Measurements from ENCODE around the gene KAZN.

The KAZN gene

DNA sequence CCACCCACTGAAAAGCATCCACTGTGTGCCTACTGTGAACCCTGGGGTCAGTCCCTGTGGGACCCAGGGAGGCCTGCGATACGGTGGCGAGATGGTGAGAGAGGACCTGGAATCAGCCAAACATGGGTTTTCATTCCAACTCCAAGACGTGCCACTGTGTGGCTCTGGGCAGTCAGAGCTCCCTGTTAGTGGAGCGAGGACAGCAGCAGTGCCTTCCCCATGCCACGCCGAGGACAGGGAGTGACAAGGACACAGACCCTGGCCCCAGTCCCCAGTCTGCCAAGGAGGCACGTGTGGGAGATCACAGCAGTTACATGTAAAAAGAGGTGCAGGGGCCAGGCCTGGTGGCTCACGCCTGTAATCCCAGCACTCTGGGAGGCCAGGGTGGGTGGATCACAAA, 504.2 kb downstream of the KAZN start:
- no peak for DNase-seq

DNA sequence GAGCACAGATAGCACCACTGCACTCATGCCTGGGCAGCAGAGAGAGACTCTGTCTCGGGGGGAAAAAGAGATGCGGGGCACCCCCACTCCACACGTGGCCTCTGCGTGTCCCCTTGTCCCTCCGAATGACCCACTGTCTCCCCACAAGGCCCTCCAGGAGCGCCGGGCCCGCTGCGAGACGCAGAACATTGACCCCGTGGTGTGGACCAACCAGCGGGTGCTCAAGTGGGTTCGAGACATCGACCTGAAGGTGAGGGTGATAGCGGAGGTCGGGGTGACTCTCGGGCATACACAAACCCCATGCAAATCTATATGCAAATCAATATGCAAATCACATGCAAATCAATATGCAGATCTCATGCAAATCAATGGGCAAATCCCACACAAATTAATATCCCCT, 504.7 kb downstream of the KAZN start:
- DNase-seq = no peak

DNA sequence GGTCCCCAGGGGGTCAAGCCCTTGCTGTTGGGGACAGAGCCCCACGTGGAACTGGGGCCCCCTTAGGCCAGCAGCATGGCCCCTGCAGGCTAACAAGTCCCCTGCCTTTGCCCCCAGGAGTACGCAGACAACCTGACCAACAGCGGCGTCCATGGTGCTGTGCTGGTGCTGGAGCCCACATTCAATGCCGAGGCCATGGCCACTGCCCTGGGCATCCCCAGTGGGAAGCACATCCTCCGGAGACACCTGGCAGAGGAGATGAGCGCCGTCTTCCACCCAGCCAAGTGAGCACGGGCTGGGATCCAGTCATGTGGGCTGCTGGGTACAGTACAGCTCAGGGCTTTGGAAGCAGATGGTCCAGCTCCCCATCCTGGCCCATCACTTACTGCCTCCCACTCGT, 505.4 kb downstream of the KAZN start:
- no peak for DNase-seq

- DNase-seq = no peak
Observed at GRCh38 chr1:15104768-15105167, 506.3 kb downstream of the KAZN start.

- DNase-seq = no peak
Observed at GRCh38 chr1:15106608-15107007, 508.1 kb downstream of the KAZN start.

GRCh38 chr1:15107058-15107687, 508.7 kb downstream of the KAZN start:
- no peak for DNase-seq

DNA sequence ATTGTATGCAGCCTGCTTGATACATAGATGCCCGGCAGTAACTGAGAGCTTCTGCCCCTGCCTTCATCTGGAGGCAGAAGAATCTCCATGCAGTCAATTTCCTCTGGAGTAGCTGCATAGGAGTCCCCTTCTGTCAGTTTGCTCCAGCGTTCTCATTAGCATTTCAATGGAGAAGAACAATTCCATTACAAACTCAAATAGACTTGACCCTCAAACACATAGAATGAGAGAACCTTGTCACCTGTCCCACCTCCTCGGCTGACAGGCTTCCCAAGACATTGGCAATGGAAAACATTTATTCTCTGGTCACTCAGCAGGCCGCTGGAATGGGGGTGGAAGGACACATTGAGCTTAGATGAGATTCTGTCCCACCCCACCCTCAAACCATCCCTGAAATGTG, 509.4 kb downstream of the KAZN start:
- DNase-seq = no peak

DNA sequence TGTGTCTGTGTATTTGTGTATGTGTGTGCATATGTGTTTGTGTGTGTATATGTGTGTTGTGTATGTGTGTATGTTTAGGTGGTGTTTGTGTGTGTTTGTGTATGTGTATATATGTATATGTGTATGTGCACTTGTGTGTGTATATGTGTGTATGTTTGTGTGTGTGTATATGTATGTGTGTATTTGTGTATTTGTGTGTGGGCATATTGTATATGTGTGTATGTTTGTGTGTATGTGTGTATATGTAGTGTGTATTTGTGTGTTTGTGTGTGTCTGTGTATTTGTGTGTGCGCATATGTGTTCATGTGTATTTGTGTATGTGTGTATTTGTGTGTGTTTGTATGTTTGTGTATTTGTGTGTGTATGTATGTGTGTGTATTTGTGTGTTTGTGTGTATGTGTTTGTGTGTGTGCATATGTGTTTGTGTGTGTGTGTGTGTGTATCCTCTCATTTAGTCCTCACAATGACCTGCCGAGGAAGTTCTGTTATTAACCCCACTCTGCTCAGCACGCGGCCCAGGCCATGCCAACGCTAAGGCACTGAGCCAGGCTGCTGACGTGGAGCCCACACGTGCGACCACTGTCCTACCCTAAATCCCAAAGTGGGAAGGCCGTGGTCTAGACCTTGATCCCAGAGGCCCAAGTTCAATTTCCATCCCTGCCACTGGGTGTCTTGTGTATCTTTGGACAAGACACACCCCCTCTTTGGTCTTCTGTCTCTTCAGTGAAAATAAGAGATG, 511.8 kb downstream of the KAZN start:
- DNase-seq = no peak

DNA sequence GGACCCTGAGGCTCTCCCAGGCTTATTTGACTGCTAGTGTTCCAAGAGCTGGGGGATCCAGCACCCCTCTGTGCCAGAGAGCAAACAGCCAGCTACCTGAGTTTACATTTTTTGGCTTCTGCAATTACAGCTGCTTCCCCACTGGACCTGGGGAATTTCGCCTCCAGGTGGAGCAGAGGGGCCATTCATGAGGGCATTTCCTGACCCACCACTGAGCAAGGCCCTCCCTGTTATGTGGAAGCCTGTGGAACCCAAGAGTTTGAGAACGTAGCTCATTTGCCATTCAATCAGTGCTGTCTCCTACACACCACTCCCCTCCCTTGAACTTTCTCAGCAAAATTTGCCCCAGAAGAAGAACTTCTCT, 512.4 kb downstream of the KAZN start:
- DNase-seq = no peak

DNA sequence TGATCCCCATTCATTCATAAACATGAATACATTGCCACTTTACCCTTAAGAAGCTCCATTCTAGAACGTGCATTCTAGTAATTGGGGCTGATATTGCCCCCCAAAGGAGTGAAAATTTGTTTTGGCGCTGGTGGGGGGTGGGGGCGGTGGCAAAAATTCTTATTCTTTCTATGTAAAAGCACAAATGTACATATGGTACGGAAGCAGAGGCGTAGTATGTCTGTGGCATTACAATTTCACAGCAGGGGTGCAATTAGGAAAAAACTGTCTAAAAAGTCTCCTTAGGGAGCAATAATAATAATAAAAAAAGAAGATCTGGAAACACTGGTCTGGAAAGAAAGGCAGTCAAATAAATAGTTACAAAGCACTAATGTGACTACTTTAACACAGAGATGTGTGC, 514.7 kb downstream of the KAZN start:
- no peak for DNase-seq

DNA sequence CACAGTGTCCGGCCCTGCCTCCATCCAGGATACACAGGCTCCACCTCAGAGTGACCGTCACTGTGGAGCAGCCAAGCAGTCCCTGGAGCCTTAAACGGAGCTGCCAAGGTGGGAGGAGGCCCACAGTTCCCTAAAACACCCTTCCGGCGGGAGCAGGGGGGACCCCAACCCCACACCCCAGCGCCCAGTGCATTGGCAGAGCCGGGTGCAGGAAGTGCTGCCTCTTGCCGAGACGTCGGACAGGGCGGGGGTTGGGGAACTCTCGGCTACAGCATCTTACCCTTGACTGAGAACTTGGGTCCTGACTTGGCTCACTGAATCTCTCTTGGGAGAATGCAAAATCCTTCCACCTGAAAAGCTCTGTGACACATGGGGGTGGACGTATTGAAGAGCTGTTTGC, 516.4 kb downstream of the KAZN start:
- DNase-seq = no peak

- DNase-seq = no peak
Observed at GRCh38 chr1:15115542-15116330, 517.3 kb downstream of the KAZN start.

- DNase-seq = no peak
Observed at GRCh38 chr1:15116966-15117365, 518.5 kb downstream of the KAZN start.

- DNase-seq = no peak
Observed at GRCh38 chr1:15117671-15118325, 519.3 kb downstream of the KAZN start.

GRCh38 chr1:15118579-15118978, 520.1 kb downstream of the KAZN start:
- DNase-seq = no peak

DNA sequence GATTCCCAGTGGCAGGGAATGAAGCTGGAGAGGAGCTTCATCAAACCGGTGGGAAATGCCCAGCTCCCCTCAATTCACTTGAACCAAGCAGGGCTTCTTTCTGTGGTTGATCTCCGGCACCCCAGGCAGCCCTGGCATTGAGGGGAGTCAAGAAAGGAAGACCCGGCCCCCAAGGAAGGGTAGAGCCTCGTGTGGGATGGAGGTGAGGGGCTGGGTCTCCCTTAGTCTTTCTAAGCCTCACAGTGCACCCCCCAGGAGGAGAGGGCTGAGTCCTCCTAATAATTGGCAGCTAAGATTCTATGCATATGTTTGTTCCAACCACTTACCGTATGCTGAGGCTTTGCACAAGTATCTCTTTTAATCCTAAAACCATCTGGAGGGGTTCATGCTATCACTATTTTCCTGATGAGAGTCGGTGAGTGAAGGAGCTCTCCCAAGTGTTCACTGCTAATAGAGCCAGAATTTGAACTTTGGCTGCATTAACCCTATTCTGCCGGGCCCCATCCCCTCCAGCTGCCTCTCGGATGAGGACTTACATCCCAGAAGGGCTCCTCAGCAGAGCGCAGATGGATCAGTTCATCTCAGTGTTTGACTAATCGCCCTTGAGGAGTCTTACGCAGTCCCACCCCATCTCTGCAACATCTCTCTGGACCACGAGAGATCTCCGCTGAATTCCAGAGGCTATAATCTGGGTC, 521.9 kb downstream of the KAZN start:
- no peak for DNase-seq

- DNase-seq = no peak
Observed at GRCh38 chr1:15122331-15122730, 523.8 kb downstream of the KAZN start.

DNA sequence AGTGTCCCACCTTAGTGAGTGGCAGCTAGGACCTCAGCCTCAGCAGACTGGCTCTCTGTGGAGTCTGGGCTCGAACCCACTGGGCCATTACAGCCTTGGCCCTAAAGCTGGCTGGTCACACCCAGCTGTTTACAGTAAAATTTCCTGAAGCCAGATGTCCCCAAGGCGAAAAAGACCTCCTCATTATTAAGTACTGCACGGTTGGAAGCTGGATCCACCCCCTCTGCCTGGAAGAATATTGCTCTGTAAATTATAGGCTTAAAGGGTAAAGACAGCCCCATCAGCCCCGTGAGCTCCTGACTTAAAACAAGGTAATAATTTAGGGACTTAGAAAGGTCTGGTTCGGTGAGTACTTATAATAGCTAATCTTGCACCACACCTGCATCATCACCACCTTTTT, 524.8 kb downstream of the KAZN start:
- DNase-seq = no peak

DNA sequence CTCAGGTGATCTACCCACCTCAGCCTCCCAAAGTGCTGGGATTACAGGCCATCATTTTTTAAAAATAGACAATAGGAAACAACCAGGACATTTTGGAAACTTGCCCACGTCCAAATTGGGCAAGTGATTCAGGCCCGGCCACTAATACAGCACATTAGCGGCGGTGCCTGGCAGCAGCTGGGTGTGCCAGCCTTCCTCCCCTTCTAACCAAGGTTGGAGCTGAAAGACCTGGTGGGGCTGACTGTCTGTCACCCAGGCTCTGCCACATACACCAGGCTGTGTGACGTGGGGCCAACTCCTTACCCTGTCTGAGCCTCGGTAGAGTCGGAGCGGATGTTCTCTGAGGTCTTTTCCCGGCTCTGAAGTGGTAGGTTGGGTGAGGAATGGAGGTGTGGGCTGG, 525.4 kb downstream of the KAZN start:
- no peak for DNase-seq

GRCh38 chr1:15124362-15125100, 526.0 kb downstream of the KAZN start:
- DNase-seq = no peak

- no peak for DNase-seq
Observed at GRCh38 chr1:15125101-15125745, 526.7 kb downstream of the KAZN start.

- DNase-seq = no peak
Observed at GRCh38 chr1:15128077-15128476, 529.6 kb downstream of the KAZN start.

Data from stimulated activated naive CD4-positive, alpha-beta T cell treated with Interleukin-2 at 50 U/mL for 16 hours (primary cell).